K562 (cell line): ENCODE data around the gene PIGM. TPM values are rescaled to one million over a fixed set of nuclear protein-coding genes. Genes with fewer than 3 reads are reported as not detected.

Source experiments
- ATF6 ChIP-seq: sonication (generic); formaldehyde crosslinking; IDR thresholded peaks from 2 replicates; pipeline ENCODE4 v1.4.0; 2020; ENCODE audit warnings: mild to moderate bottlenecking, missing genetic modification reagents
- CBX2 ChIP-seq: fragments of 200-600 bp; sonication (generic); IDR thresholded peaks from one replicate; pipeline ENCODE4 v1.6.1; 2012; ENCODE audit warnings: mild to moderate bottlenecking, low read length, inconsistent platforms; ENCODE audit not compliant: insufficient read depth, poor library complexity, severe bottlenecking
- DEAF1 ChIP-seq: fragments of 450-650 bp; formaldehyde crosslinking; IDR thresholded peaks from 2 replicates; pipeline ENCODE4 v1.4.0; 2020; ENCODE audit warnings: mild to moderate bottlenecking, moderate library complexity
- ELF1 ChIP-seq: fragments of 200-800 bp; sonication (Bioruptor generic); IDR thresholded peaks from 2 replicates; pipeline ENCODE4 v1.6.1; 2016; ENCODE audit warnings: missing genetic modification characterization, missing compliant biosample characterization
- KHSRP ChIP-seq: fragments of 450-650 bp; IDR thresholded peaks from 2 replicates; pipeline ENCODE4 v1.6.1; 2017
- KLF13 ChIP-seq: fragments of 450-650 bp; IDR thresholded peaks from 2 replicates; pipeline ENCODE4 v1.6.1; 2016; ENCODE audit warnings: missing genetic modification characterization, low read depth, mild to moderate bottlenecking, missing compliant biosample characterization, moderate library complexity, borderline replicate concordance
- MBD1 ChIP-seq: fragments of 250-450 bp; sonication (Bioruptor Pico); IDR thresholded peaks from 2 replicates; pipeline ENCODE4 v1.8.0; 2022; ENCODE audit warnings: inconsistent platforms
- SAFB ChIP-seq: fragments of 200-400 bp; formaldehyde crosslinking; IDR thresholded peaks from 2 replicates; pipeline ENCODE4 v1.6.1; 2017; ENCODE audit warnings: low read depth, low read length, borderline replicate concordance
- SAP30 ChIP-seq: fragments of 200-600 bp; sonication (generic); IDR thresholded peaks from 2 replicates; pipeline ENCODE4 v1.6.1; 2012; ENCODE audit warnings: borderline replicate concordance, low read depth, mild to moderate bottlenecking, moderate library complexity, low read length, control low read depth, inconsistent platforms; ENCODE audit not compliant: insufficient read depth, poor library complexity, severe bottlenecking
- SMC3 ChIP-seq: conservative IDR thresholded peaks from 2 replicates; pipeline ENCODE4 v1.6.1; 2011; ENCODE audit warnings: low read depth, low read length, improper control_type of control experiment; ENCODE audit not compliant: insufficient read depth
- ZNF263 ChIP-seq: sonication (generic); formaldehyde crosslinking; IDR thresholded peaks from 2 replicates; pipeline ENCODE4 v1.8.0; 2022; ENCODE audit warnings: mild to moderate bottlenecking, missing genetic modification reagents, borderline replicate concordance
- ZNF583 ChIP-seq: fragments of 250-450 bp; sonication (Bioruptor Pico); IDR thresholded peaks from 2 replicates; pipeline ENCODE4 v1.4.0; 2020
- ZNF778 ChIP-seq: fragments of 450-650 bp; formaldehyde crosslinking; IDR thresholded peaks from 2 replicates; pipeline ENCODE4 v1.4.0; 2020; ENCODE audit warnings: mild to moderate bottlenecking, moderate library complexity
- polyA plus RNA-seq, 8 experiments: library from polyadenylated mRNA; depleted of rRNA in 4 of 8; stranded (reverse) in 5 of 8; unstranded in 3 of 8; fragments of >200 nt; fragmentation: Nextera tagmentation in 2 of 8; fragmentation: Illumina TruSeq in 1 of 8; extraction: Ambion mirVana in 2 of 8; extraction: Trizol in 1 of 8; gene quantifications; 2 replicates each; pipeline versions ENCODE4 v1.2.1 to v1.2.3, GENCODE V29; 2011 to 2014; ENCODE audit warnings: inconsistent platforms in 1 of 8, missing spikeins in 1 of 8
- total RNA-seq, 7 experiments: library from RNA; depleted of rRNA in 6 of 7; stranded (reverse); fragments of >200 nt in 6 of 7; fragmentation: Illumina TruSeq in 2 of 7; extraction: Trizol in 2 of 7; gene quantifications; 2 replicates each; pipeline versions ENCODE4 v1.2.1 to v1.2.3, GENCODE V29; 2011 to 2021; ENCODE audit warnings: low replicate concordance in 1 of 7
- TF ChIP-seq, protein P1 (sequence below): IDR thresholded peaks from 2 replicates; pipeline ENCODE4 v1.6.1; 2014; ENCODE audit warnings: antibody characterized with exemption

The PIGM gene
- total and polyA plus RNA-seq, 9 of the 15 experiments (the other 6 are each of a cell fraction or from before 2014, with no cell fraction given): 2.6 to 6.7 (median 4.3) TPM

- TF ChIP-seq ATF6 (CRISPR knock-in tag) (no peak), MBD1 (CRISPR knock-in tag) (no peak), ZNF778 (no peak), ELF1 (tag) (0 out of 2 replicates have a peak, but pooled peaks have one; percentile 14), SAP30 (no peak), KLF13 (tag) (no peak), KHSRP (no peak), ZNF583 (CRISPR knock-in tag) (no peak), DEAF1 (CRISPR knock-in tag) (peak; percentile 73), ZNF263 (no peak), SAFB (no peak), SMC3 (peak; percentile 58; the same call in 1 of the 2 replicates), CBX2 (no peak)
- TF ChIP-seq, protein P1, sequence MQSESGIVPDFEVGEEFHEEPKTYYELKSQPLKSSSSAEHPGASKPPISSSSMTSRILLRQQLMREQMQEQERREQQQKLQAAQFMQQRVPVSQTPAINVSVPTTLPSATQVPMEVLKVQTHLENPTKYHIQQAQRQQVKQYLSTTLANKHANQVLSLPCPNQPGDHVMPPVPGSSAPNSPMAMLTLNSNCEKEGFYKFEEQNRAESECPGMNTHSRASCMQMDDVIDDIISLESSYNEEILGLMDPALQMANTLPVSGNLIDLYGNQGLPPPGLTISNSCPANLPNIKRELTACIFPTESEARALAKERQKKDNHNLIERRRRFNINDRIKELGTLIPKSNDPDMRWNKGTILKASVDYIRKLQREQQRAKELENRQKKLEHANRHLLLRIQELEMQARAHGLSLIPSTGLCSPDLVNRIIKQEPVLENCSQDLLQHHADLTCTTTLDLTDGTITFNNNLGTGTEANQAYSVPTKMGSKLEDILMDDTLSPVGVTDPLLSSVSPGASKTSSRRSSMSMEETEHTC: no peak
Observed at GRCh38 chr1:160007577-160008200, 24.1 kb downstream of the PIGM start (continued).
